Karpas-422 (cell line): ENCODE measurements around the gene OR2AT4. TPM values are rescaled to one million over a fixed set of nuclear protein-coding genes. Genes with fewer than 3 reads are reported as not detected.

Experiments used
- total RNA-seq: library from RNA; depleted of rRNA; stranded (reverse); fragments of >200 nt; shearing (Covaris generic); gene quantifications from 2 replicates; pipeline ENCODE4 v1.2.3, GENCODE V29; 2014; ENCODE audit warnings: low replicate concordance; rRNA removed

Gene OR2AT4
- total RNA-seq, 1 experiment from 2014 or later = 0.04 TPM

Other genes with a start within 250 kb of the OR2AT4 start
- 29.7 and 56.3 TPM in 2 replicates for gene XRRA1, start 147.8 kb downstream of the OR2AT4 start, total RNA-seq
- 33.2 and 91.5 TPM in 2 replicates for gene SPCS2, start 147.6 kb downstream of the OR2AT4 start, total RNA-seq
- gene NEU3, start 107.9 kb downstream of the OR2AT4 start, total RNA-seq = 103 and 133 TPM in 2 replicates
- not detected in 2 replicates for gene SLCO2B1, start 54.2 kb upstream of the OR2AT4 start, total RNA-seq
- not detected in 2 replicates for gene TPBGL, start 143.9 kb upstream of the OR2AT4 start, total RNA-seq